ENCODE results near the gene CLNK. TPM values are rescaled to one million over a fixed set of nuclear protein-coding genes. Genes with fewer than 3 reads are reported as not detected.

The CLNK gene
- total and polyA plus RNA-seq, 2 experiments from 2014 or later = not detected

DNA sequence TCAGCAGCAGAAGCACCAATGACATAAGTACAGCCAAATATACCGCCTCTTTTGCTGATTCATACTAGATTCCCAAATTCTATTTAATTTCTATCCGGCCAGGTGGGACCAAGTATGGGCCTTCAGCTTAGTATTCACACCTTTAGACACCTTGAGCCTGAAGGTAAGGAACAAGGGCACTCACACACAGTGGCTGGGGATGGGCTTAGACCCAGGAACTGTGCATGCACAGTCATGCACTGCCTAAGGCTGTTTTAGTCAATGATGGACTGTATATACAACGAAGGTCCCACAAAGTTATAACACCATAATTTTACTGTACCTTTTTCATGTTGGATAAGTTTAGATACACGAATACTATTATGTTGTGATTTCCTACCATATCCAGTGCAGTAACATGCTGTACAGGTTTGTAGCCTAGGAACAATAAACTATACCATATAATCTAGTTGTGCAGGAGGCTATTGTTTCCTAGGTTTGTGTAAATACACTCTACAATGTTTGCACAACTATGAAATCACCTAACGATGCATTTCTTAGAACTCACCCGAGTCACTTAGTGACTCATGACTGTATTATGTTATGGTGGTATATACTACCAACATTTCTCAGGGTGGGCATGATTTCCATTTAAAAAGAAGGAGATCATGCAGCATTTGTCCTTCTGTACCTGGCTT, 9.7 kb upstream of the CLNK start:
- no peak for DNase-seq
- Histone ChIP-seq H3K36me3 (ENCODE audit: low read depth) (no peaks in the 10 kb centered on the region), H3K79me2 (ENCODE audit: insufficient read depth) (no peaks in the 10 kb centered on the region), H3K4me3 (no peak overlapping the region), H3K27ac (no peak overlapping the region), H3F3A (ENCODE audit: insufficient read depth) (no peaks in the 10 kb centered on the region), H3K27me3 (replicated peaks; ENCODE audit: insufficient read depth) (no peaks in the 10 kb centered on the region), H3K4me1 (ENCODE audit: insufficient read depth) (no peaks in the 10 kb centered on the region), H3K9me3 (ENCODE audit: low read depth) (no peaks in the 10 kb centered on the region), H3K4me2 (ENCODE audit: unreplicated experiment) (no peak overlapping the region), H3K9me2 (ENCODE audit: insufficient read depth) (no peaks in the 10 kb centered on the region), H2AFZ (no peak overlapping the region), H4K20me1 (ENCODE audit: insufficient read depth) (no peaks in the 10 kb centered on the region), H3K9ac (no peak overlapping the region)
- 47% methylated on average over 6 of the region's 6 CpGs for WGBS, 2 experiments (ENCODE audit: low coverage in 1 of 2, low lambda C conversion rate in 2 of 2, missing lambda C conversion rate in 2 of 2)
- TF ChIP-seq EZH2phosphoT487 (IDR thresholded peaks at IDR 0.05; ENCODE audit: insufficient read depth, low read depth) = no peak
- no peak for TF ChIP-seq EZH2 (IDR thresholded peaks at IDR 0.05; ENCODE audit: insufficient read depth, poor library complexity, severe bottlenecking)
- in situ Hi-C loops (cut with MboI) = no loop called here

DNA sequence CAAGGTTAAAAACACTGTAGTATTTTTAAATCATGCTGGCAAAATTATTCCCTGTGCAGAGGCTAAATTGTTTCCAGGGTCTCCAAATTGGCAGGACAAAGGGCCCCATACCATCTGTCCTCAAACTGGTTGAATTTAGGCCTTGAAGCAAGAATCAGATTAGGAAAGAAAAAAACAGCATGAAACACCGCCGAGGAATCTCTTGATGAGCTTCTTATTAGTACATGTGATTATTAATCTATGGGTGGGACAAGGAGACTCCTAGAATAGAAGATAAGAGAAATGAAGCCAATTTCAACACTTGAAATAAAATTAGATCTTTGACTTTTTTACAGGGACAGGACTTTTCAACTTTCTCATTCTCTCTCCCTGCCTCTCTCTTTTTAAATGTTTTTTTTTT, 7.1 kb upstream of the CLNK start:
- H2AFZ ChIP-seq = no peak overlapping the region
- H3K27ac ChIP-seq = no peak overlapping the region
- H3K27me3 ChIP-seq (replicated peaks; ENCODE audit: insufficient read depth) = no peaks in the 10 kb centered on the region
- no peaks in the 10 kb centered on the region for H3K79me2 ChIP-seq (ENCODE audit: insufficient read depth)
- no peak overlapping the region for H3K4me3 ChIP-seq
- no peak overlapping the region for H3K9ac ChIP-seq
- H4K20me1 ChIP-seq (ENCODE audit: insufficient read depth) = no peaks in the 10 kb centered on the region
- no peaks in the 10 kb centered on the region for H3K9me3 ChIP-seq (ENCODE audit: low read depth)
- H3K9me2 ChIP-seq (ENCODE audit: insufficient read depth) = no peaks in the 10 kb centered on the region
- H3K4me1 ChIP-seq (ENCODE audit: insufficient read depth) = no peaks in the 10 kb centered on the region
- in situ Hi-C loops (cut with MboI) = no loop called here
- no peak for TF ChIP-seq EZH2phosphoT487 (IDR thresholded peaks at IDR 0.05; ENCODE audit: insufficient read depth, low read depth)
- TF ChIP-seq EZH2 (IDR thresholded peaks at IDR 0.05; ENCODE audit: insufficient read depth, poor library complexity, severe bottlenecking) = no peak
- H3K36me3 ChIP-seq (ENCODE audit: low read depth) = no peaks in the 10 kb centered on the region
- no peak overlapping the region for H3K4me2 ChIP-seq (ENCODE audit: unreplicated experiment)
- DNase-seq = no peak
- H3F3A ChIP-seq (ENCODE audit: insufficient read depth) = no peaks in the 10 kb centered on the region
- 31 to 54% methylated on average over 2 of the region's 2 CpGs for WGBS, 2 experiments (ENCODE audit: low coverage in 1 of 2, low lambda C conversion rate in 2 of 2, missing lambda C conversion rate in 2 of 2)

DNA sequence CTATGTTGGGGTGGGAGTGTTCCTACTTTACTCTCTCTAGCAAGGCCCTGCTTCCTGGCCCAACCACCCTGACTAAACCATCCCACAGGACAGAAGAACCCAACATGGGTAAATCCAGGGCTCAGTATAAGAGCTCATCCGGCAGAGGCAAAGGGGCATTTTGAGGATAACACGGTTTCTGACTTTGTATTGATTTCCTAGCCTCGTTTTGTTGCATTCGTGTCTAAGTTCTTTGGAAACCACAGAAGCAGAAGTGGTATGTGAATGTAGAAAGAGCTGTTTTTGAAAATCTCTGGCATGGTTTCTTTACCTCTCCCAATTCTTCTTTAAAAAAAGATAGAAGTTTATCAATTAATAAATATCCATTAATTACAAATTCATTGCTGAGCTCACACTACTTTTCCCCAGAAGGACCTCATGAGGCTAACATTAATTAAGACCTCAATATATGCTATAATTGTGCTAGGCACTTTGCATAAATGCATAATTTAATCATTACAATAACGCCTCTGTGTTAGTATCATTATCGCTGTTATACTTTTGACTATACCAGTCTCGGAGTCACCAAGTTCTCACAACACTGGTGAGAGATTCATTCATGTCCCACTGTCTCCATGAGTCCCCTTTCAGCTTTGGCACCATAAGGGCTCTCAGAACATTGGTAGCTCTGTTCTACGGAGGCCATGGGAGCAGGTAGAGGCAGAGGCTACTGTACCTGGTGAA, 5.8 kb upstream of the CLNK start:
- H4K20me1 ChIP-seq (ENCODE audit: insufficient read depth) = no peaks in the 10 kb centered on the region
- WGBS, 2 experiments (ENCODE audit: low coverage in 1 of 2, low lambda C conversion rate in 2 of 2, missing lambda C conversion rate in 2 of 2) = 57 to 62% methylated on average over 8 of the region's 8 CpGs
- H3K27ac ChIP-seq = no peak overlapping the region
- no peak for DNase-seq
- H3K9me2 ChIP-seq (ENCODE audit: insufficient read depth) = no peaks in the 10 kb centered on the region
- no peaks in the 10 kb centered on the region for H3K9me3 ChIP-seq (ENCODE audit: low read depth)
- no peaks in the 10 kb centered on the region for H3K4me1 ChIP-seq (ENCODE audit: insufficient read depth)
- H2AFZ ChIP-seq = no peak overlapping the region
- no peak overlapping the region for H3K4me2 ChIP-seq (ENCODE audit: unreplicated experiment)
- H3K27me3 ChIP-seq (replicated peaks; ENCODE audit: insufficient read depth) = no peaks in the 10 kb centered on the region
- H3F3A ChIP-seq (ENCODE audit: insufficient read depth) = no peaks in the 10 kb centered on the region
- TF ChIP-seq EZH2 (IDR thresholded peaks at IDR 0.05; ENCODE audit: insufficient read depth, poor library complexity, severe bottlenecking) (no peak), EZH2phosphoT487 (IDR thresholded peaks at IDR 0.05; ENCODE audit: insufficient read depth, low read depth) (no peak)
- in situ Hi-C loops (cut with MboI) = no loop called here
- H3K79me2 ChIP-seq (ENCODE audit: insufficient read depth) = no peaks in the 10 kb centered on the region
- no peak overlapping the region for H3K9ac ChIP-seq
- no peak overlapping the region for H3K4me3 ChIP-seq
- H3K36me3 ChIP-seq (ENCODE audit: low read depth) = no peaks in the 10 kb centered on the region

GRCh38 chr4:10688846-10689245, 4.3 kb upstream of the CLNK start:
- 43 to 52% methylated on average over 6 of the region's 6 CpGs for WGBS, 2 experiments (ENCODE audit: low coverage in 1 of 2, low lambda C conversion rate in 2 of 2, missing lambda C conversion rate in 2 of 2)
- Histone ChIP-seq H3K9me3 (ENCODE audit: low read depth) (no peaks in the 10 kb centered on the region), H3K79me2 (ENCODE audit: insufficient read depth) (no peaks in the 10 kb centered on the region), H3K27me3 (replicated peaks; ENCODE audit: insufficient read depth) (no peaks in the 10 kb centered on the region), H3K9me2 (ENCODE audit: insufficient read depth) (no peaks in the 10 kb centered on the region), H2AFZ (no peak overlapping the region), H3K4me1 (ENCODE audit: insufficient read depth) (no peaks in the 10 kb centered on the region), H3K4me2 (ENCODE audit: unreplicated experiment) (no peak overlapping the region), H3F3A (ENCODE audit: insufficient read depth) (no peaks in the 10 kb centered on the region), H3K9ac (no peak overlapping the region), H4K20me1 (ENCODE audit: insufficient read depth) (no peaks in the 10 kb centered on the region), H3K36me3 (ENCODE audit: low read depth) (no peaks in the 10 kb centered on the region), H3K4me3 (no peak overlapping the region), H3K27ac (no peak overlapping the region)
- no peak for TF ChIP-seq EZH2 (IDR thresholded peaks at IDR 0.05; ENCODE audit: insufficient read depth, poor library complexity, severe bottlenecking)
- TF ChIP-seq EZH2phosphoT487 (IDR thresholded peaks at IDR 0.05; ENCODE audit: insufficient read depth, low read depth) = no peak
- no peak for DNase-seq
- in situ Hi-C loops (cut with MboI) = no loop called here

All from GM23248 (cell line).